ENCODE data around the gene ANKDD1A. TPM values are rescaled to one million over a fixed set of nuclear protein-coding genes. Genes with fewer than 3 reads are reported as not detected.
A peak's percentile ranks its signal among the peaks of the same experiment; 100 is the strongest.

Gene ANKDD1A
- total RNA-seq, 1 experiment from 2014 or later: 6.8 TPM

GRCh38 chr15:64897345-64897985 lies 14.2 kb upstream of the ANKDD1A start:
- Histone ChIP-seq H3K27ac (ENCODE audit: low read length) (peak overlapping the region; percentile 9; the same call in 1 of the 2 replicates), H3K9me3 (ENCODE audit: control insufficient read depth, insufficient read depth, low read depth, low read length) (peaks cover 7% of the 10 kb centered on the region; the same call in 1 of the 2 replicates), H3K4me3 (ENCODE audit: low read depth in 2 of 2, low read length in 2 of 2) (no peak overlapping the region), H3K36me3 (ENCODE audit: control insufficient read depth, insufficient read depth, low read length) (no peaks in the 10 kb centered on the region), H3K4me1 (ENCODE audit: control insufficient read depth, insufficient read depth, low read length) (peaks cover 24% of the 10 kb centered on the region), H3K27me3 (ENCODE audit: control insufficient read depth, insufficient read depth, low read length) (no peaks in the 10 kb centered on the region)
- CTCF ChIA-PET: no interaction called here
- ATAC-seq (peak; percentile 62), DNase-seq (ENCODE audit: low read depth, low spot score) (no peak)
- TF ChIP-seq POLR2AphosphoS5 (IDR thresholded peaks at IDR 0.05; ENCODE audit: low read depth, low read length): no peak
- no peak for TF ChIP-seq TCF7L2 (IDR thresholded peaks at IDR 0.05; ENCODE audit: low read depth, low read length)
- TF ChIP-seq, protein P1, sequence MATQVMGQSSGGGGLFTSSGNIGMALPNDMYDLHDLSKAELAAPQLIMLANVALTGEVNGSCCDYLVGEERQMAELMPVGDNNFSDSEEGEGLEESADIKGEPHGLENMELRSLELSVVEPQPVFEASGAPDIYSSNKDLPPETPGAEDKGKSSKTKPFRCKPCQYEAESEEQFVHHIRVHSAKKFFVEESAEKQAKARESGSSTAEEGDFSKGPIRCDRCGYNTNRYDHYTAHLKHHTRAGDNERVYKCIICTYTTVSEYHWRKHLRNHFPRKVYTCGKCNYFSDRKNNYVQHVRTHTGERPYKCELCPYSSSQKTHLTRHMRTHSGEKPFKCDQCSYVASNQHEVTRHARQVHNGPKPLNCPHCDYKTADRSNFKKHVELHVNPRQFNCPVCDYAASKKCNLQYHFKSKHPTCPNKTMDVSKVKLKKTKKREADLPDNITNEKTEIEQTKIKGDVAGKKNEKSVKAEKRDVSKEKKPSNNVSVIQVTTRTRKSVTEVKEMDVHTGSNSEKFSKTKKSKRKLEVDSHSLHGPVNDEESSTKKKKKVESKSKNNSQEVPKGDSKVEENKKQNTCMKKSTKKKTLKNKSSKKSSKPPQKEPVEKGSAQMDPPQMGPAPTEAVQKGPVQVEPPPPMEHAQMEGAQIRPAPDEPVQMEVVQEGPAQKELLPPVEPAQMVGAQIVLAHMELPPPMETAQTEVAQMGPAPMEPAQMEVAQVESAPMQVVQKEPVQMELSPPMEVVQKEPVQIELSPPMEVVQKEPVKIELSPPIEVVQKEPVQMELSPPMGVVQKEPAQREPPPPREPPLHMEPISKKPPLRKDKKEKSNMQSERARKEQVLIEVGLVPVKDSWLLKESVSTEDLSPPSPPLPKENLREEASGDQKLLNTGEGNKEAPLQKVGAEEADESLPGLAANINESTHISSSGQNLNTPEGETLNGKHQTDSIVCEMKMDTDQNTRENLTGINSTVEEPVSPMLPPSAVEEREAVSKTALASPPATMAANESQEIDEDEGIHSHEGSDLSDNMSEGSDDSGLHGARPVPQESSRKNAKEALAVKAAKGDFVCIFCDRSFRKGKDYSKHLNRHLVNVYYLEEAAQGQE (IDR thresholded peaks at IDR 0.05; ENCODE audit: insufficient read depth in 1 of 2, low read depth in 2 of 2, low read length in 1 of 2): no peak
- TF ChIP-seq, protein P2, sequence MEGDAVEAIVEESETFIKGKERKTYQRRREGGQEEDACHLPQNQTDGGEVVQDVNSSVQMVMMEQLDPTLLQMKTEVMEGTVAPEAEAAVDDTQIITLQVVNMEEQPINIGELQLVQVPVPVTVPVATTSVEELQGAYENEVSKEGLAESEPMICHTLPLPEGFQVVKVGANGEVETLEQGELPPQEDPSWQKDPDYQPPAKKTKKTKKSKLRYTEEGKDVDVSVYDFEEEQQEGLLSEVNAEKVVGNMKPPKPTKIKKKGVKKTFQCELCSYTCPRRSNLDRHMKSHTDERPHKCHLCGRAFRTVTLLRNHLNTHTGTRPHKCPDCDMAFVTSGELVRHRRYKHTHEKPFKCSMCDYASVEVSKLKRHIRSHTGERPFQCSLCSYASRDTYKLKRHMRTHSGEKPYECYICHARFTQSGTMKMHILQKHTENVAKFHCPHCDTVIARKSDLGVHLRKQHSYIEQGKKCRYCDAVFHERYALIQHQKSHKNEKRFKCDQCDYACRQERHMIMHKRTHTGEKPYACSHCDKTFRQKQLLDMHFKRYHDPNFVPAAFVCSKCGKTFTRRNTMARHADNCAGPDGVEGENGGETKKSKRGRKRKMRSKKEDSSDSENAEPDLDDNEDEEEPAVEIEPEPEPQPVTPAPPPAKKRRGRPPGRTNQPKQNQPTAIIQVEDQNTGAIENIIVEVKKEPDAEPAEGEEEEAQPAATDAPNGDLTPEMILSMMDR (IDR thresholded peaks at IDR 0.05): no peak
- no peak for TF ChIP-seq SIN3A (IDR thresholded peaks at IDR 0.05; ENCODE audit: borderline replicate concordance, insufficient read depth, low read depth, low read length)
- in situ Hi-C loops (cut with HindIII; ENCODE audit: low pct_unique_long_range_greater_than_20kb, low sequenced_read_pairs) (no loop called here), intact Hi-C loops (cut with micrococcal nuclease; ENCODE audit: unreplicated experiment) (no loop called here)
- BruUV-seq (replicated peaks): no TSS peak
- POLR2A ChIA-PET: interaction anchor here (0.6 kb wide), 1 partner anchor 18 kb away, joined by 3 read pairs; no protein-coding TSS in a partner anchor

GRCh38 chr15:64898406-64898805 lies 13.3 kb upstream of the ANKDD1A start:
- peaks cover 24% of the 10 kb centered on the region for H3K4me1 ChIP-seq (ENCODE audit: control insufficient read depth, insufficient read depth, low read length)
- ChIA-PET POLR2A (no interaction called here), CTCF (no interaction called here)
- H3K27me3 ChIP-seq (ENCODE audit: control insufficient read depth, insufficient read depth, low read length): no peaks in the 10 kb centered on the region
- BruUV-seq (replicated peaks): no TSS peak
- H3K36me3 ChIP-seq (ENCODE audit: control insufficient read depth, insufficient read depth, low read length): no peaks in the 10 kb centered on the region
- H3K27ac ChIP-seq (ENCODE audit: low read length): no peak overlapping the region
- no peak for TF ChIP-seq POLR2AphosphoS5 (IDR thresholded peaks at IDR 0.05; ENCODE audit: low read depth, low read length)
- TF ChIP-seq, protein P2 (IDR thresholded peaks at IDR 0.05): no peak
- TF ChIP-seq, protein P1 (IDR thresholded peaks at IDR 0.05; ENCODE audit: insufficient read depth in 1 of 2, low read depth in 2 of 2, low read length in 1 of 2): no peak
- no peak for TF ChIP-seq TCF7L2 (IDR thresholded peaks at IDR 0.05; ENCODE audit: low read depth, low read length)
- no peak for TF ChIP-seq SIN3A (IDR thresholded peaks at IDR 0.05; ENCODE audit: borderline replicate concordance, insufficient read depth, low read depth, low read length)
- H3K4me3 ChIP-seq (ENCODE audit: low read depth in 2 of 2, low read length in 2 of 2): no peak overlapping the region
- ATAC-seq (no peak), DNase-seq (ENCODE audit: low read depth, low spot score) (no peak)
- H3K9me3 ChIP-seq (ENCODE audit: control insufficient read depth, insufficient read depth, low read depth, low read length): peaks cover 7% of the 10 kb centered on the region; the same call in 1 of the 2 replicates
- intact Hi-C loops (cut with micrococcal nuclease; ENCODE audit: unreplicated experiment): no loop called here
- in situ Hi-C loops (cut with HindIII; ENCODE audit: low pct_unique_long_range_greater_than_20kb, low sequenced_read_pairs): no loop called here

All from Panc1 (cell line).